Vagina (tissue), 2 donors: ENCODE data around the gene QKI. TPM values are rescaled to one million over a fixed set of nuclear protein-coding genes. Genes with fewer than 3 reads are reported as not detected.
"Not testable (repeated sequence)": the region's sequence is repeated elsewhere in the genome, so short reads cannot be mapped to it uniquely, and the experiment has no call there.

Experiments
- DNase-seq, 2 donors: peaks; one replicate each; pipeline ENCODE4 v3.0.0-alpha.2; 2017; ENCODE audit errors: extremely low spot score in 2 of 2
- H3K27ac ChIP-seq: fragments of 200-600 bp; sonication (generic); one replicate; pipeline ENCODE4 v1.5.1; 2019
- H3K27me3 ChIP-seq: fragments of 200-600 bp; sonication (generic); one replicate; pipeline ENCODE4 v1.5.1; 2019
- H3K36me3 ChIP-seq, 2 donors: fragments of 200-600 bp; sonication (generic); one replicate each; pipeline ENCODE4 v1.5.1; 2017 to 2019
- H3K4me1 ChIP-seq: fragments of 200-600 bp; sonication (generic); one replicate; pipeline ENCODE4 v1.5.1; 2019
- H3K4me3 ChIP-seq, 2 donors: fragments of 200-600 bp; sonication (generic); 1 replicate in 1 of 2; 2 replicates in 1 of 2; pipeline ENCODE4 v1.5.1; 2016 to 2019
- H3K9me3 ChIP-seq: fragments of 200-600 bp; sonication (generic); one replicate; pipeline ENCODE4 v1.5.1; 2019
- POLR2A ChIP-seq, 2 donors: fragments of 450-650 bp; IDR thresholded peaks; one replicate each; pipeline ENCODE4 v1.6.1; 2017; ENCODE audit warnings: antibody characterized with exemption in 2 of 2, mild to moderate bottlenecking in 2 of 2, moderate library complexity in 2 of 2
- POLR2AphosphoS5 ChIP-seq, 2 donors: sonication (generic); formaldehyde crosslinking; IDR thresholded peaks; one replicate each; pipeline ENCODE4 v1.9.0; 2017; ENCODE audit warnings: antibody characterized with exemption in 2 of 2, mild to moderate bottlenecking in 2 of 2, low read depth in 1 of 2; ENCODE audit not compliant: insufficient read depth in 1 of 2
- intact Hi-C: fragments of 100-400 bp; cut with DNase I; formaldehyde crosslinking; loops from one replicate; pipeline ENCODE4 v1.15.1; 2023
- total RNA-seq: library from RNA; depleted of rRNA; stranded (reverse); fragments of >200 nt; gene quantifications from one replicate; pipeline ENCODE4 v1.2.3, GENCODE V29; 2016
- TF ChIP-seq, protein P1 (sequence below), 3 experiments: fragments of 450-650 bp in 2 of 3; fragments of 200-600 bp in 1 of 3; sonication (generic) in 1 of 3; IDR thresholded peaks; one replicate each; pipeline ENCODE4 v1.5.1; 2017 to 2019; ENCODE audit warnings: antibody characterized with exemption in 3 of 3, mild to moderate bottlenecking in 2 of 3, moderate library complexity in 2 of 3

QKI gene
- total RNA-seq, 1 donor from 2014 or later = 142 TPM

DNA sequence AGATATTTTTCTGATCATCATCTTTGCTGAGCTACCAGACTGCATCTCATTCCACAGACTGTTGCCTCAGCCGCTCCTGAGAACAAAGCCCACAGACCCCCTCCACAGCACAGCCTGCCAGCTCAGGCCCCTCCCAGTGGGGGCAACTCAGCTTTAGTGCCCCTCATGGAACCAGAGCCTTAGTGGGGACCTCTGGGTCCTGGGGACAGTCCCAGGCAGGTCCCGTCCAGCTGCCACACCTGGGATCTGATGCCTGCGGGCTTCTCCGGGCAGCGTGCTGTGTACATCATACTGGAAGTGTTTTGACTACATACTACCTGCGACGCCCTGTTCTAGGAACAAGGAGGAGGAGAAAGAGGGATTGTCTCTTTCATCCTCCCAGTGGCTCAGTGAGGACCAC, 38.3 kb upstream of the QKI start:
- Histone ChIP-seq H3K27ac (no peak overlapping the region), H3K9me3 (no peaks in the 10 kb centered on the region), H3K4me3 (no peak overlapping the region), H3K36me3 (no peaks in the 10 kb centered on the region), H3K27me3 (no peaks in the 10 kb centered on the region), H3K4me1 (no peaks in the 10 kb centered on the region)
- no peak for DNase-seq
- TF ChIP-seq, protein P1, sequence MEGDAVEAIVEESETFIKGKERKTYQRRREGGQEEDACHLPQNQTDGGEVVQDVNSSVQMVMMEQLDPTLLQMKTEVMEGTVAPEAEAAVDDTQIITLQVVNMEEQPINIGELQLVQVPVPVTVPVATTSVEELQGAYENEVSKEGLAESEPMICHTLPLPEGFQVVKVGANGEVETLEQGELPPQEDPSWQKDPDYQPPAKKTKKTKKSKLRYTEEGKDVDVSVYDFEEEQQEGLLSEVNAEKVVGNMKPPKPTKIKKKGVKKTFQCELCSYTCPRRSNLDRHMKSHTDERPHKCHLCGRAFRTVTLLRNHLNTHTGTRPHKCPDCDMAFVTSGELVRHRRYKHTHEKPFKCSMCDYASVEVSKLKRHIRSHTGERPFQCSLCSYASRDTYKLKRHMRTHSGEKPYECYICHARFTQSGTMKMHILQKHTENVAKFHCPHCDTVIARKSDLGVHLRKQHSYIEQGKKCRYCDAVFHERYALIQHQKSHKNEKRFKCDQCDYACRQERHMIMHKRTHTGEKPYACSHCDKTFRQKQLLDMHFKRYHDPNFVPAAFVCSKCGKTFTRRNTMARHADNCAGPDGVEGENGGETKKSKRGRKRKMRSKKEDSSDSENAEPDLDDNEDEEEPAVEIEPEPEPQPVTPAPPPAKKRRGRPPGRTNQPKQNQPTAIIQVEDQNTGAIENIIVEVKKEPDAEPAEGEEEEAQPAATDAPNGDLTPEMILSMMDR (IDR thresholded peaks at IDR 0.05) = no peak
- TF ChIP-seq POLR2A (IDR thresholded peaks at IDR 0.05) (no peak), POLR2AphosphoS5 (IDR thresholded peaks at IDR 0.05; ENCODE audit: insufficient read depth in 1 of 2, low read depth in 1 of 2) (no peak)
- intact Hi-C loops = no loop called here

DNA sequence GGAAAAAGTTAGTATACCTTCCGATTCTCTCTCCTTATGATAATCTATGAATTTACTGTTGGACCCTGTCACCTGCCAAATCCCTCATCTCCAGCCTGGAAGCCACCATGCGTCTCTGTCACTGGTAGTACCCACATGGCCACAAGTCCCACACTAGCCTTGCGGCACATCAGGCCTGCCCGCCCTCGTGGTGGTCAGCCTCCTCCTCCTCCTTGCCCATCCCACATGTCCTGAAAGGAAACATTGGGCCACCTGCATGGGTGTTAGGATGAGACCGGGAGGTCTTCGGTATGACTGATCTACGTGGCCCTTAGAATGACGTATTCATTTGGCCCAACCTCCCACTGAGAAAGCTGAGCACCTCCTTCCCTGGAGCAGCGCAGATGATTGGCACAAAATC, 37.0 kb upstream of the QKI start:
- H3K4me1 ChIP-seq = no peaks in the 10 kb centered on the region
- TF ChIP-seq, protein P1 (IDR thresholded peaks at IDR 0.05) = no peak
- TF ChIP-seq POLR2AphosphoS5 (IDR thresholded peaks at IDR 0.05; ENCODE audit: insufficient read depth in 1 of 2, low read depth in 1 of 2) (no peak), POLR2A (IDR thresholded peaks at IDR 0.05) (no peak)
- H3K9me3 ChIP-seq = no peaks in the 10 kb centered on the region
- H3K4me3 ChIP-seq = no peak overlapping the region
- no peaks in the 10 kb centered on the region for H3K36me3 ChIP-seq
- H3K27me3 ChIP-seq = no peaks in the 10 kb centered on the region
- no peak for DNase-seq
- no peak overlapping the region for H3K27ac ChIP-seq
- intact Hi-C loops = no loop called here

DNA sequence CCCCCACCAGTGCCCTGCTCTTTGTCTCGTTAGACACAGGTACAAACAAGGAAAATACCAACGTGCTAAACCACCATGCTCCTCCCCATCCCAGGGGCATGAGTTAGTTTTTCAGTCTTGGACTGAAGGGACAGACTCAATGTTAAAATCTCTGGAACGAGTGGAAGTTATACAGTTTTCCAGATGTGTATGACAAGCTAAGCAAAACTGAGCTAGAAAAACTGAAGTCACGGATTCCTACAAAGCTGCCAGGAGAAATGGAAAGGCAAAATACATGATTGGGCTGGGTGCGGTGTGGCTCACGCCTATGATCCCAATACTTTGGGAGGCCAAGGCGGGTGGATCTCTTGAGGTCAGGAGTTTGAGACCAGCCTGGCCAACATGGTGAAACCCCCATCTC, 34.3 kb upstream of the QKI start:
- Histone ChIP-seq H3K9me3 (no peaks in the 10 kb centered on the region), H3K36me3 (no peaks in the 10 kb centered on the region), H3K4me1 (no peaks in the 10 kb centered on the region), H3K4me3 (no peak overlapping the region), H3K27ac (no peak overlapping the region), H3K27me3 (no peaks in the 10 kb centered on the region)
- TF ChIP-seq POLR2AphosphoS5 (IDR thresholded peaks at IDR 0.05; ENCODE audit: insufficient read depth in 1 of 2, low read depth in 1 of 2) (no peak), POLR2A (IDR thresholded peaks at IDR 0.05) (no peak)
- TF ChIP-seq, protein P1 (IDR thresholded peaks at IDR 0.05) = no peak
- intact Hi-C loops = no loop called here
- no peak for DNase-seq

DNA sequence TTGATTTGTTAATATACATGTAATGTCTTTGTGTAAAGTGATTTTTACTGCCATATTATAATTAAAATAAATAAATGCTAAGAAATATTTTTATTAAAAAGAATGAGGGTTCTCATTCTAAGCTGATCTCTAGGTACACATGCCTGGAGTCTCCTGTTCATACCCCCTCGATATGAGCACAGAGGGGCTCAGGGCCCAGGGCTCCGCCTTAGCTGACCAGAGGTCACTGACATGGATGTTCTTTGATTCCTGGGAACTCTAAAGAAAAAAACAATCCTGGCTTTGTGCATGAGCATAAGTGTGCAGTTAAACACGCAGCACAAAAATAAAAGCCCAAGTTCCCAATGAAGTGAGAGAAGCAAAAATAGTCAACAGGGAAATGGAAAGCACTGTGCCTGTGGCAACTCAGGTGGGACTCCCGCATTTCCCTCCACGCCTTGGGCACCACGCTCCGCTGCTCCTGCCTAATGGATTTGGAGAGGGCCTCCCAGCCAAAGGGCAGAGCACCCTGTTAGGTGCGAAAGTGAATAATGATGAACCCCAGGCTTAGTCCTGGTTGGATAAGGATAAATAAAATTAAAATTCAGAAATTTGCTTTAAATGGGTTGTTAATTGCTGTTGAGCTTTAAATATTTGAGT, 33.3 kb upstream of the QKI start:
- Histone ChIP-seq H3K36me3 (no peaks in the 10 kb centered on the region), H3K9me3 (no peaks in the 10 kb centered on the region), H3K27me3 (no peaks in the 10 kb centered on the region), H3K4me1 (no peaks in the 10 kb centered on the region), H3K4me3 (no peak overlapping the region), H3K27ac (no peak overlapping the region)
- intact Hi-C loops = no loop called here
- TF ChIP-seq, protein P1 (IDR thresholded peaks at IDR 0.05) = no peak
- TF ChIP-seq POLR2A (IDR thresholded peaks at IDR 0.05) (no peak), POLR2AphosphoS5 (IDR thresholded peaks at IDR 0.05; ENCODE audit: insufficient read depth in 1 of 2, low read depth in 1 of 2) (no peak)
- DNase-seq = no peak

DNA sequence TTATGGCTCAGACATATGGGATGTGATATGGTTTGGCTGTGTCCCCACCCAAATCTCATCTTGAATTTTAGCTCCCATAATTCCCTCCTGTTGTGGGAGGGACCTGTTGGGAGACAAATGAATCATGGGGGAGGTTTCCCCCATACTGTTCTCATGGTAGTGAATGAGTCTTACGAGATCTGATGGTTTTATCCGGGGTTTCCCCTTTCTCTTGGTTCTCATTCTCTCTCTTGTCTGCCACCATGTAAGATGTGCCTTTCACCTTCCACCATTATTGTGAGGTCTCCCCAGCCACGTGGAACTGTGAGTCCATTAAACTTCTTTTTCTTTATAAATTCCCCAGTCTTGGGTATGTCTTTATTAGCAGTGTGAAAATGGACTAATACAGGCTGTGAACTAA, 31.1 kb upstream of the QKI start:
- intact Hi-C loops, H3K4me1 ChIP-seq, H3K9me3 ChIP-seq, DNase-seq, H3K27ac ChIP-seq, H3K36me3 ChIP-seq, H3K27me3 ChIP-seq, H3K4me3 ChIP-seq: not testable (repeated sequence)
